ENCODE measurements around the gene LIG1. TPM values are rescaled to one million over a fixed set of nuclear protein-coding genes. Genes with fewer than 3 reads are reported as not detected.
"Not testable (repeated sequence)": the region's sequence is repeated elsewhere in the genome, so short reads cannot be mapped to it uniquely, and the experiment has no call there.

Gene LIG1
- total RNA-seq, 1 donor from 2014 or later = 3.3 TPM

DNA sequence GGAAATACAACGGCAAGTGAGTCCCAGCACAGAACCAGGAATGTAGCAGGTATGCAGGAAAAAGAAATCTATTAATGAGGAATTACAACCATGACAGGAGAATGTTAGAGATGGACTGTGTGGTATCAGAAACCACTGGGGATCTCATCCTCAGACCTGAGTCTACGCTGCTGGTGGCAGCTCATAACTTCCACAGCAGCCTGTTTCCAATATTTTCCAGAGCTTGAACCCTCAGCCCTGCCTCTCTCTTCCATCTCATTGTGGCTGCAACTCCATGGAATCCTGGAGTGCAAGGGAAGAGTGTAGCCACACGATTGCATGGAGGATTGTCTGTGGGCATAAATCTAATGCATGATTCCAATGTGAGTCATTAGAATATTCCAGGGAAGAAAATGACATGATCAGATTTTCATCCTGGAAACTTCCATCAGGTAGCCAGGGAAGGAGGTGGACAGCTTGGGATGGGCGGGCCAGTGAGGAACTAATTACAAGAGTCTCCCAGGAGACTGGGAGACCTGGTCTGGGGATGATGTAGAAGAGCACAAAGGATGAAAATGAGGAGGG is 74.5 kb downstream of the LIG1 start:
- DNase-seq (ENCODE audit: missing footprints) (no peak), ATAC-seq (no peak)
- intact Hi-C loops (cut with DNase I) = no loop called here

DNA sequence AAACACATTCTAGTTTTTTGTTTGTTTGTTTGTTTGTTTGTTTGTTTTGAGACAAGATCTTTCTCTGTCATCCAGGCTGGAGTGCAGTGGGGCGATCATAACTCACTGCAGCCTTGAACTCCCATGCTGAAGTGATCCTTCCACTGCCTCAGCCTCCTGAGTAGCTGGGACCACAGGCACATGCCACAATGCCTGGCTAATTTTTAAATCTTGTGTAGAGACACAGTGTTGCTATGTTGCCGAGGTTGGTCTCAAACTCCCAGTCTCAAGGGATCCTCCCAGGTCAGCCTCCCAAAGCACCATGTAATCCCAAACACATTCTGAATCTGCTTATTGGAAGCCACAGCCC is 75.3 kb downstream of the LIG1 start:
- intact Hi-C loops (cut with DNase I) = no loop called here
- ATAC-seq (no peak), DNase-seq (ENCODE audit: missing footprints) (no peak)

DNA sequence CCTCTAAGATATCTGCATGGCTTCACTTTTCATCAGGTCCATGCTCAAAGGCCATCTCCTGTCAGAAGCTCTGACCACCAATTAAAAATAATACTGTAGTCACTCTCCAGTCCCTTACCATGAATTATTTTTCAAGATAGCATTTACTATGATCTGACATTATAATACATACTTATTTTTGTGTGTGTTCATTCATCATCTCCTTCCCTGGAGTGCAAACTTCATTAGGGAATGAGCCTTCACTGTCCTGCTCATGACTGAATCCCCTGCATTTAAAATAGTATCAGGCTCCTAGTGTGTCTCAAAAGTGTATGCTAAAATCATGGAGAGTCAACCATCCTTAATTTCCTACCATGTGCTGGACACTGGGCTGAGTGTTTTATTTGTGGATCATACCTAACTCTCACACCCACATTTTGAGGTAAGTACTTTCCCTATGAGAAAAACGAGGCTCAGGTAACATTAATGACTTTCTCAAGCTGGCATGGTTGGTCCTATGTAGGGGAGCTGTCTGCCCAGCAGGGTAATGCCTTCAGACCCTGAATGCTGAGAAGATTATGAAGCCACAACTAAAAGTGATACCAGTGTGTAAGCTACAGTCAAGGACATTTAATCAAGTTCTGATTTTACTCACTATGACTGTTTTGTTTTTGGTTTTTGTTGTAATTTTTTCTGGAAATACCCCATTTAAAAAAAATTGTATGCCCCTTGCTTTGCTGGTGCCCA is 75.9 kb downstream of the LIG1 start:
- DNase-seq (ENCODE audit: missing footprints) (no peak), ATAC-seq (no peak)
- intact Hi-C loops (cut with DNase I) = no loop called here

DNA sequence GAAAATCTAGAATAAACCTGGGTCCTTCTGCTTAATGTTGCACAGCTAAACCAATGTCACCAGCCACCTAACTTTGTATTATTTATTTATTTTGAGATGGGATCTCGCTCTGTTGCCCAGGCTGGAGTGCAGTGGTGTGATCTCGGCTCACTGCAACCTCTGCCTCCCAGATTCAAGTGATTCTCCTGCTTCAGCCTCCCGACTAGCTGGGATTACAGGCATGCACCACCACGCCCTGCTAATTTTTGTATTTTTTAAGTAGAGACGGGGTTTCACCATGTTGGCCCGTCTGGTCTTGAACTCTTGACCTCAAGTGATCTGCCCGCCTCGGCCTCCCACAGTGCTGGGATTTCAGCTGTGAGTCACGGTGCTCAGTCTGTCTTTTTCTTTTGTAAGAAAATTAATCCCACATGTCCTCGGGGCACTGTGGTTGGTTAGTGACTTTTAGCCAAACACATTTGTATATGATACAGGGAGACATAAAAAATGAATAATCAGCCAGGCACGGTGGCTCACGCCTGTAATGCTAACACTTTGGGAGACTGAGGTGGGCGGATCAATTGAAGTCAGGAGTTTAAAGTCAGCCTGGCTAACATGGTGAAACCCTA is 78.9 kb downstream of the LIG1 start:
- intact Hi-C loops (cut with DNase I); DNase-seq (ENCODE audit: missing footprints); ATAC-seq: not testable (repeated sequence)

DNA sequence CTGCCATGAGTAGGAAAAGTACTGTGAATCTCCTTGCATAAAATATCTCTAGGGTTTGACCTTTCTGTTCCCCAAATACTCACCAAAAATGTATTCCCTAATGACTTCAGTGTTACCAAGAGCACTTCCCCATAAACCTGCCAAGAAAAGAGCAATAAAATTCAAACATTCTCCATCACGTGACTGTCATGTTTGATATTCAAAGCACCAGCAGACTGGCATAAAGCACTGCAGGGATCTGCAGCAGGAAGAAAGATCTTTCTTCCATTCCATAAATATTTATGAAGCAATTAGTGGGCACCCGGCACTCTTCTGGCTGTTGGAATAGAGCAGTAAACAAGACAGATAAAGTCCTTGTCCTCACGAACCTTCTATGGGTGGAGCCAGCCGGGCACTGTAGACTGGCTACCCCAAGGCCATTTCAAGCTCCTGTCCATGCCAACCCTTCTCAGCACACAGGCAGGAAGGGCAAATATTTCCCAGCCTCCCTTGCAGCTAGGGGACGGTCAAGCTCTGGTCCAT is 79.8 kb downstream of the LIG1 start:
- intact Hi-C loops (cut with DNase I) = no loop called here
- ATAC-seq (no peak), DNase-seq (ENCODE audit: missing footprints) (no peak)

DNA sequence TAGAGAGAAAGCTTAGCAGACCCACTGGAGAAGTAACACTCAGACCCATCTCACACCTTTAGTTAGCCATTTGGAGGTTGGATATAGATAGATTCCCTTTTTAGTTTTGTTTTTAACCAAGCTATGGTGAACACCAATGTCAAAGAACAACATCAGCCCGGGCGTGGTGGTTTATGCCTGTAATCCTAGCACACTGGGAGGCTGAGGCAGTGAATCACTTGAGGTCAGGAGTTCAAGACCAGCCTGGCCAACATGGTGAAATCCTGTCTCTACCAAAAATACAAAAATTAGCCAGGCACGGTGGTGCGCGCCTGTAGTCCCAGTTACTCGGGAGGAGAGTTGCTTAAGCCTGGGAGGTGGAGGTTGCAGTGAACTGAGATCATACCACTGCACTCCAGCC is 81.2 kb downstream of the LIG1 start:
- DNase-seq (ENCODE audit: missing footprints); ATAC-seq; intact Hi-C loops (cut with DNase I): not testable (repeated sequence)

DNA sequence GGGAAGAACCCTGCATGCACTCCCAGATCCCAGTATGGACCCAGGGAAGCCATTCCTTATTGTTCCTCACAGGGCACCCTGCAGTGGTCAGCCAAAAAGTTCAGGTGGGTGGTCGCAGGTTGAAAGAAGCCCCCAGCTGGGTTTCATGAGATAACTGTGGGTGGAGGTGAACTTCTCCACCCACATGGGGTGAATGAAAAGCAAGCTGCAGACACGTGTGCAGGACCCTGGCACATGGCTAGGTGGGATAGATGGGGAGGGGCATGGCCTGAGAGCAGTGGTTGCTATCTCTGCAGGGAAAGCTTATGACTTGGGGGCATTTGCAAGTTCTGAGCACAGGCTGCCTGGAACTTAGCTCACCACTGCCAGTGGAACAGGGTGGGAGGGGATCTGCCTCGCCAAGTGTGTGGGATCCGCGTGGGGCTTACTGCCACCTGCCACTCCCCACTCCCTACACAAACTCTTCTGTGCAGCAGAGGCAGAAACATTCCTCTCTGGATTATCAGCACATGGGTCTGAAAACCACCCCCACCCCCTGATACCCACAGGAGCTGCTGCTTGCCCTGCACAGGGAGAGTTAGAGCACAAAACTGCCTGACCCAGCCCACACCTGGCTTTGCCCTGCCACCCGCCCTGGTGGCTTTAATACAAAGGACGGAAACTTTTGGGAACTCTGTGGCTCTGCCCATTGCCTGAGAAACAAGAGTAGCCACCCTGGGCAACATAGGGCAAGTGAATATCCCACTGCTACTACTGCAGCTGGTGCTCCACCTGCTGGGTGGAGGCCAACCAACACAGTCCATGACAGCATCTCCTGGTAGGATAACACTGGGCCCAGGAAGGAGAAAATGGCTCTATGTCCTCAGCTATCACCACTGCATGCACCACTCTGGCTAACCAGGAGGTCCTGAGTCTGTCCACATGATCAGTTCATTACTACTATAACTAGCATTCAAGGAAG is 84.0 kb downstream of the LIG1 start:
- intact Hi-C loops (cut with DNase I) = no loop called here
- no peak for DNase-seq (ENCODE audit: missing footprints)
- no peak for ATAC-seq

DNA sequence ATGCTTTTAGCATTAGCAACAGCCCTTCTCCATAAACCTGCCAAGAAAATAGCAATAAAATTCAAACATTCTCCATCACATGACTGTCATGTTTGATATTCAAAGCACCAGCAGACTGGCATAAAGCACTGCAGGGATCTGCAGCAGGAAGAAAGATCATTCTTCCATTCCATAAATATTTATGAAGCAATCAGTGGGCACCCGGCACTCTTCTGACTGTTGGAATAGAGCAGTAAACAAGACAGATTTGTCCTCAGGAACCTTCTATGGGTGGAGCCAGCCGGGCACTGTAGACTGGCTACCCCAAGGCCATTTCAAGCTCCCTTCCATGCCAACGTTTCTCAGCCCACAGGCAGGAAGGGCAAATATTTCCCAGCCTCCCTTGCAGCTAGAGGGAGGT is 85.1 kb downstream of the LIG1 start:
- DNase-seq (ENCODE audit: missing footprints) = no peak
- intact Hi-C loops (cut with DNase I) = no loop called here
- ATAC-seq = no peak

DNA sequence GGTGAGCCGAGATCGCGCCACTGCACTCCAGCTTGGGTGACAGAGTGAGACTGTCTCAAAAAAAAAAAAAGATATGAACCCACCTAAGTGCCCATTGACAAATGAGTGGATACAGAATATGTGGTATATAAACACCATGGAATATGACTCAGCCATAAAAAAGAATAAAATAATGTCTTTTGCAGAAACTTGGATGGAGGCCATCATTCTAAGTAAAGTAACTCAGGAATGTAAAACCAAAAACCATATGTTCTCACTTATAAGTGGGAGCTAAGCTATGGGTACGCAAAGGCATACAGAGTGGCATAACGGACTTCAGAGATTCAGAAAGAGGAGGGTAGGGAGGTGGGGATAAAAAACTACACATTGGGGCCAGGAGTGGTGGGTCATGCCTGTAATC is 89.0 kb downstream of the LIG1 start:
- intact Hi-C loops (cut with DNase I) = no loop called here
- ATAC-seq (no peak), DNase-seq (ENCODE audit: missing footprints) (no peak)

DNA sequence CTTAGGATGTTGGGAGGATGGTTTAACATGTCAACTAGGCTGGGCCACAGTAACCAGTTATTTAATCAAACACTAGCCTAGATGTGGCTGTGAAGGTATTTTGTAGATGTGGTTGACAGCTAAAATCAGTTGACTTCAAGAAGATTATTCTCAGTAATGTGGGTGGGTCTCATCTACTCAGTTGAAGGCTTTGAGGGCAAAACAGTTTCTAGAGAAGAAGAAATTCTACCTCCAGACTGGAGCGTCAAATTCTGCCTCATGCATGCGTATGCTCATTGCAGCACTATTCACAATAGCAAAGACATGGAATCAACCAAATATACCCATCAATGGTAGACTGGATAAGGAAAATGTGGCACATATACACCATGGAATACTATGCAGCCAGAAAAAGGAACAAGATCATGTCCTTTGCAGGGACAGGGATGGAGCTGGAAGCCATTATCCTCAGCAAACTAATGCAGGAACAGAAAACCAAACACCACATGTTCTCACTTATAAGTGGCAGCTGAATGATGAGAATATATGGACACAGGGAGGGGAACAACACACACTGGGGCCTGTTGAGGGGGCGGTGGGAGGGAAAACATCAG is 99.9 kb downstream of the LIG1 start:
- ATAC-seq; intact Hi-C loops (cut with DNase I); DNase-seq (ENCODE audit: missing footprints): not testable (repeated sequence)

DNA sequence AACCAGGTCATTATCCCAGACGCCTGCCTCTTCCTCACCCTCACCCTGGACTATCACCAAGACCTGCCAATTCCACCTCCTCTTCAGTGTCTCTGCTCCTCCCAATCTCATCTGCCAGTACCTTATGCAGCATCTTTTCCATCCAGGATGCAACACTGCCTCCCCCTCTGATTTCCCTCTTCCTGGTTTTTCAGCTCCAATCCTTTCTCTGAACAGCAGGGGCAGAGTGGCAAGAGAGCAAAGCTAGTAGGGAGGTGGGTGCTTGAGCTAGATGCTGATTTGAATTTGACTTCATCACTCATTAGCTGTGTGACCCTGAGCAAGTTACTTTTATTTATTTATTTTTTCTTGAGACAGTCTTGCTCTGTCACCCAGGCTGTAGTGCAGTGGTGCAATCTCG is 100.7 kb downstream of the LIG1 start:
- no peak for ATAC-seq
- DNase-seq (ENCODE audit: missing footprints) = no peak
- intact Hi-C loops (cut with DNase I) = no loop called here

Other genes with a start within 250 kb of the LIG1 start
- not detected for gene BSPH1, start 178.2 kb downstream of the LIG1 start, total RNA-seq
- gene ELSPBP1, start 175.7 kb downstream of the LIG1 start, total RNA-seq = not detected
- not detected for gene CABP5, start 126.3 kb downstream of the LIG1 start, total RNA-seq
- 40.8 TPM for gene PLA2G4C, start 59.5 kb downstream of the LIG1 start, total RNA-seq
- gene ZSWIM9, start 336 bp upstream of the LIG1 start, total RNA-seq = 6.6 TPM
- gene CARD8, start 85.6 kb upstream of the LIG1 start, total RNA-seq = 34.5 TPM
- 0.78 TPM for gene ZNF114, start 99.7 kb upstream of the LIG1 start, total RNA-seq
- 54.3 TPM for gene EMP3, start 155.2 kb upstream of the LIG1 start, total RNA-seq
- gene TMEM143, start 193.6 kb upstream of the LIG1 start, total RNA-seq = 106 TPM
- gene SYNGR4, start 194.0 kb upstream of the LIG1 start, total RNA-seq = not detected
- gene KDELR1, start 221.2 kb upstream of the LIG1 start, total RNA-seq = 73.5 TPM
- gene GRIN2D, start 223.3 kb upstream of the LIG1 start, total RNA-seq = 0.38 TPM

Data from Right ventricle myocardium inferior (tissue), 1 donor.